ENCODE measurements around the gene GNG3. TPM values are rescaled to one million over a fixed set of nuclear protein-coding genes. Genes with fewer than 3 reads are reported as not detected.
"Not testable (repeated sequence)": the region's sequence is repeated elsewhere in the genome, so short reads cannot be mapped to it uniquely, and the experiment has no call there.

Gene GNG3
- total RNA-seq, 3 donors from 2014 or later: not detected

- H3K9me3 ChIP-seq: no peaks in the 10 kb centered on the region
- DNase-seq (ENCODE audit: low spot score in 2 of 2): no peak
- no peaks in the 10 kb centered on the region for H3K27me3 ChIP-seq
- peak overlapping the region; percentile 35 to 56 (median 38) for H3K4me3 ChIP-seq
- no peaks in the 10 kb centered on the region for H3K36me3 ChIP-seq
- TF ChIP-seq POLR2AphosphoS5 (IDR thresholded peaks at IDR 0.05): no peak
- TF ChIP-seq POLR2A (IDR thresholded peaks at IDR 0.05): no peak
- TF ChIP-seq CTCF (IDR thresholded peaks at IDR 0.05): no peak
- no peaks in the 10 kb centered on the region for H3K4me1 ChIP-seq
- intact Hi-C loops (cut with DNase I; ENCODE audit: low total_unique reads): no loop called here
- peak overlapping the region; percentile 40 to 82 for H3K27ac ChIP-seq
These were observed 19.7 kb upstream of the GNG3 start for GRCh38 chr11:62687508-62688396.

- Histone ChIP-seq H3K4me1 (no peaks in the 10 kb centered on the region), H3K9me3 (no peaks in the 10 kb centered on the region), H3K36me3 (no peaks in the 10 kb centered on the region), H3K27ac (peak overlapping the region; percentile 40 to 82), H3K4me3 (peak overlapping the region; percentile 35 to 56 (median 38)), H3K27me3 (no peaks in the 10 kb centered on the region)
- intact Hi-C loops (cut with DNase I; ENCODE audit: low total_unique reads): no loop called here
- no peak for DNase-seq (ENCODE audit: low spot score in 2 of 2)
- no peak for TF ChIP-seq POLR2A (IDR thresholded peaks at IDR 0.05)
- no peak for TF ChIP-seq POLR2AphosphoS5 (IDR thresholded peaks at IDR 0.05)
- no peak for TF ChIP-seq CTCF (IDR thresholded peaks at IDR 0.05)
These were observed 19.0 kb upstream of the GNG3 start for GRCh38 chr11:62688491-62688890.

GRCh38 chr11:62689421-62690183, 17.9 kb upstream of the GNG3 start, which contains the start of gene LRRN4CL:
Gene LRRN4CL, minus strand, starts transcription at chr11:62689530. Its CDS starts 1,022 bp downstream, at chr11:62688508.
- no peaks in the 10 kb centered on the region for H3K27me3 ChIP-seq
- peak within 1 kb of the TSS; percentile 43 to 91 for H3K27ac ChIP-seq
- intact Hi-C loops (cut with DNase I; ENCODE audit: low total_unique reads): no loop called here
- no peaks in the 10 kb centered on the region for H3K36me3 ChIP-seq
- no peaks in the 10 kb centered on the region for H3K4me1 ChIP-seq
- peak in 1 of 2 donors; percentile 53 for DNase-seq (ENCODE audit: low spot score in 2 of 2)
- peak; percentile 30 to 99 (median 52) for TF ChIP-seq POLR2AphosphoS5 (IDR thresholded peaks at IDR 0.05)
- TF ChIP-seq POLR2A (IDR thresholded peaks at IDR 0.05): no peak
- H3K4me3 ChIP-seq: peak within 1 kb of the TSS; percentile 35 to 56 (median 38)
- no peaks in the 10 kb centered on the region for H3K9me3 ChIP-seq

GRCh38 chr11:62693624-62694023, 13.9 kb upstream of the GNG3 start:
- H3K4me3 ChIP-seq: not testable (repeated sequence)
- intact Hi-C loops (cut with DNase I; ENCODE audit: low total_unique reads): loop anchor here (1.0 kb wide), 1 partner anchor 21 kb away; the partner anchor contains the start of gene LBHD1

GRCh38 chr11:62694455-62695167, 12.9 kb upstream of the GNG3 start:
- DNase-seq (ENCODE audit: low spot score in 2 of 2): peak; percentile 66 to 68
- peak overlapping the region in 1 of 2 donors; percentile 38 for H3K27ac ChIP-seq

More at GRCh38 chr11:62693624-62694023, 13.9 kb upstream of the GNG3 start:
- H3K4me1 ChIP-seq; H3K9me3 ChIP-seq; H3K27me3 ChIP-seq; DNase-seq (ENCODE audit: low spot score in 2 of 2); H3K27ac ChIP-seq; H3K36me3 ChIP-seq: not testable (repeated sequence)

More at GRCh38 chr11:62694455-62695167, 12.9 kb upstream of the GNG3 start:
- peak in 1 of 3 donors; percentile 23 for TF ChIP-seq POLR2AphosphoS5 (IDR thresholded peaks at IDR 0.05)
- TF ChIP-seq POLR2A (IDR thresholded peaks at IDR 0.05): no peak
- TF ChIP-seq CTCF (IDR thresholded peaks at IDR 0.05): peak; percentile 45 to 72 (median 62)
- H3K36me3 ChIP-seq: no peaks in the 10 kb centered on the region
- H3K4me3 ChIP-seq: no peak overlapping the region
- no peaks in the 10 kb centered on the region for H3K9me3 ChIP-seq
- H3K27me3 ChIP-seq: no peaks in the 10 kb centered on the region
- no peaks in the 10 kb centered on the region for H3K4me1 ChIP-seq
- intact Hi-C loops (cut with DNase I; ENCODE audit: low total_unique reads): loop anchor here (1.0 kb wide), 1 partner anchor 22 kb away; the partner anchor contains the start of gene LBHD1
